Esophagus squamous epithelium (tissue), 5 donors: ENCODE data around the gene WDR59. TPM values are rescaled to one million over a fixed set of nuclear protein-coding genes. Genes with fewer than 3 reads are reported as not detected.

Experiments used
- DNase-seq: peaks from one replicate; lab custom pipeline; 2025; lab: John Stamatoyannopoulos, UW
- H3K27ac ChIP-seq, 4 donors: fragments of 200-600 bp; sonication (generic); one replicate each; pipeline ENCODE4 v1.5.1; 2016 to 2019; ENCODE audit warnings: mild to moderate bottlenecking in 1 of 4
- H3K27me3 ChIP-seq, 4 donors: fragments of 200-600 bp; sonication (generic); 1 replicate in 3 of 4; 2 replicates in 1 of 4; pipeline versions ENCODE4 v1.5.1 to v1.6.0; 2017 to 2021; ENCODE audit warnings: antibody characterized with exemption in 1 of 4
- H3K36me3 ChIP-seq, 3 donors: fragments of 200-600 bp; sonication (generic); one replicate each; pipeline ENCODE4 v1.5.1; 2016 to 2019
- H3K4me1 ChIP-seq, 3 donors: fragments of 200-600 bp; sonication (generic); one replicate each; pipeline ENCODE4 v1.5.1; 2017 to 2019
- H3K4me3 ChIP-seq, 4 donors: fragments of 200-600 bp; sonication (generic); 1 replicate in 3 of 4; 2 replicates in 1 of 4; pipeline ENCODE4 v1.5.1; 2016 to 2019; ENCODE audit warnings: mild to moderate bottlenecking in 2 of 4, moderate library complexity in 1 of 4
- H3K9me3 ChIP-seq, 3 donors: fragments of 200-600 bp; sonication (generic); one replicate each; pipeline ENCODE4 v1.5.1; 2016 to 2019
- POLR2A ChIP-seq, 4 donors: fragments of 450-650 bp; IDR thresholded peaks; one replicate each; pipeline ENCODE4 v1.6.1; 2017; ENCODE audit warnings: antibody characterized with exemption in 4 of 4, mild to moderate bottlenecking in 4 of 4, moderate library complexity in 3 of 4
- WGBS, 2 donors: methylation state at CpG; one replicate each; pipeline ENCODE4 v1.1.5; 2018; 5-methylcytosine and 5-hydroxymethylcytosine counted together
- intact Hi-C: fragments of 100-400 bp; cut with DNase I; formaldehyde crosslinking; loops from one replicate; pipeline ENCODE4 v1.15.0; 2022
- total RNA-seq, 4 donors: library from RNA; depleted of rRNA; stranded (reverse); fragments of >200 nt; gene quantifications; one replicate each; pipeline ENCODE4 v1.1.0, GENCODE V29; 2016
- TF ChIP-seq, protein P1 (sequence below), 6 experiments: fragments of 450-650 bp in 4 of 6; fragments of 200-600 bp in 2 of 6; sonication (generic) in 2 of 6; IDR thresholded peaks; one replicate each; pipeline ENCODE4 v1.5.1; 2016 to 2019; ENCODE audit warnings: antibody characterized with exemption in 6 of 6, mild to moderate bottlenecking in 4 of 6, moderate library complexity in 4 of 6
- donor health status: DM: yes; HTN: yes; CAD: no.

The WDR59 gene
- total RNA-seq, 4 donors from 2014 or later: 9.8 to 25.1 (median 22.2) TPM

DNA sequence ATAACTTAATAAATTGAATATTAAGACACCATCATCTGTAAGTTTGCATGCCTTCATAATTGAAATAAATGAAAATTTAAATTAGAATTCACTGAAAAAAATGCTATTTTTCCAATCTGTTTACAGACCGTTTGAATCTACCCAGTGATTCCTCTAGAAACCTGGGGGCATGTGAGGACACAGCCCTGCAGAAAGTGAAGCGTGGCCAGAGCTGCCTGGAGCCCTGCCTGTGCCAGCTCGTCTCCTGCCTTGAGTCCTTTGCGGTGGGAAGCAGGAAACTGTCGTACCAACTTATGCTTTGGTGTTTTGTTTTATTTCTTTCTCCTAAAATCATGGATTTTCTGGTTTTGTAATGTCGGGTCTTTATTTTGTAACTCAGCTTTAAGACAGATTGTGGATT, 142.5 kb downstream of the WDR59 start:
- Histone ChIP-seq H3K36me3 (no peaks in the 10 kb centered on the region), H3K9me3 (no peaks in the 10 kb centered on the region), H3K27ac (peak overlapping the region in 3 of 4 donors; percentile 68 to 84 (median 83)), H3K4me1 (peaks cover 3 to 50% (median 5%) of the 10 kb centered on the region in 3 donors), H3K27me3 (no peaks in the 10 kb centered on the region), H3K4me3 (no peak overlapping the region)
- DNase-seq: no peak
- WGBS, 2 donors: 31 to 33% methylated on average over 6 of the region's 6 CpGs
- intact Hi-C loops: no loop called here
- TF ChIP-seq POLR2A (IDR thresholded peaks at IDR 0.05): no peak
- TF ChIP-seq, protein P1, sequence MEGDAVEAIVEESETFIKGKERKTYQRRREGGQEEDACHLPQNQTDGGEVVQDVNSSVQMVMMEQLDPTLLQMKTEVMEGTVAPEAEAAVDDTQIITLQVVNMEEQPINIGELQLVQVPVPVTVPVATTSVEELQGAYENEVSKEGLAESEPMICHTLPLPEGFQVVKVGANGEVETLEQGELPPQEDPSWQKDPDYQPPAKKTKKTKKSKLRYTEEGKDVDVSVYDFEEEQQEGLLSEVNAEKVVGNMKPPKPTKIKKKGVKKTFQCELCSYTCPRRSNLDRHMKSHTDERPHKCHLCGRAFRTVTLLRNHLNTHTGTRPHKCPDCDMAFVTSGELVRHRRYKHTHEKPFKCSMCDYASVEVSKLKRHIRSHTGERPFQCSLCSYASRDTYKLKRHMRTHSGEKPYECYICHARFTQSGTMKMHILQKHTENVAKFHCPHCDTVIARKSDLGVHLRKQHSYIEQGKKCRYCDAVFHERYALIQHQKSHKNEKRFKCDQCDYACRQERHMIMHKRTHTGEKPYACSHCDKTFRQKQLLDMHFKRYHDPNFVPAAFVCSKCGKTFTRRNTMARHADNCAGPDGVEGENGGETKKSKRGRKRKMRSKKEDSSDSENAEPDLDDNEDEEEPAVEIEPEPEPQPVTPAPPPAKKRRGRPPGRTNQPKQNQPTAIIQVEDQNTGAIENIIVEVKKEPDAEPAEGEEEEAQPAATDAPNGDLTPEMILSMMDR (IDR thresholded peaks at IDR 0.05): no peak

DNA sequence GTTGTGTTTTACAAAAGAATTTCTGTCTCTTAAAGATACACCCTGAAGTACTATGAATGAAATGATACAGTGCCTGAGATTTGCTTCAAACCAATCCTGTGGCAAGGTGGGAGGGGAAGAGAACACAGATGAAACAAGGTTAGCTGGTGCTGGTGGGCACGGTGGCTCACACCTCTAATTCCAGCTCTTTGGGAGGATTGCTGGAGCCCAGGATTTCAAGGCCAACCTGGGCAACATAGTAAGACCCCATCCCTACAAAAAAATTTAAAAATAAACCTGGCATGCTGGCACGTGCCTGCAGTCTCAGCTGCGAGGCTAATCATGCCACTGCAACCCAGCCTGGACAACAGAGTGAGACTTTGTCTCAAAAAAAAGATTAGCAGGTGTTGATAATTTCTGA, 143.0 kb downstream of the WDR59 start:
- H3K9me3 ChIP-seq: no peaks in the 10 kb centered on the region
- WGBS, 2 donors: 43 to 49% methylated on average over 3 of the region's 3 CpGs
- H3K4me1 ChIP-seq: peaks cover 3 to 55% (median 5%) of the 10 kb centered on the region in 3 donors
- intact Hi-C loops: no loop called here
- no peak overlapping the region for H3K4me3 ChIP-seq
- peak overlapping the region in 3 of 4 donors; percentile 17 to 84 (median 83) for H3K27ac ChIP-seq
- TF ChIP-seq POLR2A (IDR thresholded peaks at IDR 0.05): no peak
- TF ChIP-seq, protein P1 (IDR thresholded peaks at IDR 0.05): no peak
- H3K27me3 ChIP-seq: no peaks in the 10 kb centered on the region
- no peak for DNase-seq
- H3K36me3 ChIP-seq: no peaks in the 10 kb centered on the region

DNA sequence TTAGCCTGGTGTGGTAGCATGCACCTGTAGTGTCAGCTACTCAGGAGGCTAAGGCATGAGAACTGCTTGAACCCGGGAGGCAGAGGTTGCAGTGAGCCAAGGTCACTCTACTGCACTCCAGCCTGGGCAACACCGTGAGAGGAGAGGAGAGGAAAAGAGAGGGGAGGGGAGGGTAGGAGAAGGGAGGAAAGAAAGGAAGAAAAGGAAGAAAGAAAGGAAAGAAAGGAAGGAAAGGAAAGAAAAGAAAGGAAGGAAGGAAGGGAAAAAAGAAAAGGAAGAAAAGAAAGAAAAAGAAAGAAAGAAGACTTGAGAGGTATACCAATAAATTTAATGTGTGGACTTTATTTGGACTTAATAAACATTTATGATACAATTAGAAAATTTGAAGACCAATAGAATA, 143.5 kb downstream of the WDR59 start:
- intact Hi-C loops: no loop called here
- Histone ChIP-seq H3K36me3 (no peaks in the 10 kb centered on the region), H3K4me3 (no peak overlapping the region), H3K9me3 (no peaks in the 10 kb centered on the region), H3K27me3 (no peaks in the 10 kb centered on the region), H3K27ac (no peak overlapping the region), H3K4me1 (peaks cover 7 to 59% (median 8%) of the 10 kb centered on the region in 3 donors)
- no peak for TF ChIP-seq POLR2A (IDR thresholded peaks at IDR 0.05)
- TF ChIP-seq, protein P1 (IDR thresholded peaks at IDR 0.05): no peak
- no peak for DNase-seq
- WGBS, 2 donors: 63 to 71% methylated on average over 2 of the region's 2 CpGs

DNA sequence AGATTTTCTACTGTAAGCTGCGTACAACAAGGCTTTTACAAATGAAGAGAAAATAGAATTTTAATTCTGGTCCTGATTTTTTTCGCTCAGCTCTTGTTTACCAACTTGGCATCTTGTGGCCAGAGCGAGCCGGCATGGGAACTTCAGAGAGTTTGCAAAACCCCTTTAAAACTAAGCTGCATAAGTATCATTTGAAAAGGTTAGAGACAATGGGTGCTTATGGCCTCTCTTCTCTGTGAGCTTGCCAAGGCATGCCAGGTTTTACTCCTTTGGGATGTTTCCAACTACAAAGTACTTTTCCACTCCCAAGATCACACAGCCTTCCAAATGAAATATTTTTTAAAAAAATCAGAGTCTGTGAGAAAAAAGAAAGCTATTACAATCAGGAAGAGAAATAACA, 147.9 kb downstream of the WDR59 start:
- no peaks in the 10 kb centered on the region for H3K36me3 ChIP-seq
- H3K27ac ChIP-seq: peak overlapping the region in 3 of 4 donors; percentile 21 to 77 (median 76)
- H3K9me3 ChIP-seq: no peaks in the 10 kb centered on the region
- WGBS, 2 donors: 31 to 48% methylated on average over 4 of the region's 4 CpGs
- no peak for DNase-seq
- TF ChIP-seq, protein P1 (IDR thresholded peaks at IDR 0.05): no peak
- TF ChIP-seq POLR2A (IDR thresholded peaks at IDR 0.05): no peak
- no peaks in the 10 kb centered on the region for H3K27me3 ChIP-seq
- no peak overlapping the region for H3K4me3 ChIP-seq
- intact Hi-C loops: no loop called here
- H3K4me1 ChIP-seq: peaks cover 9 to 52% (median 11%) of the 10 kb centered on the region in 3 donors

DNA sequence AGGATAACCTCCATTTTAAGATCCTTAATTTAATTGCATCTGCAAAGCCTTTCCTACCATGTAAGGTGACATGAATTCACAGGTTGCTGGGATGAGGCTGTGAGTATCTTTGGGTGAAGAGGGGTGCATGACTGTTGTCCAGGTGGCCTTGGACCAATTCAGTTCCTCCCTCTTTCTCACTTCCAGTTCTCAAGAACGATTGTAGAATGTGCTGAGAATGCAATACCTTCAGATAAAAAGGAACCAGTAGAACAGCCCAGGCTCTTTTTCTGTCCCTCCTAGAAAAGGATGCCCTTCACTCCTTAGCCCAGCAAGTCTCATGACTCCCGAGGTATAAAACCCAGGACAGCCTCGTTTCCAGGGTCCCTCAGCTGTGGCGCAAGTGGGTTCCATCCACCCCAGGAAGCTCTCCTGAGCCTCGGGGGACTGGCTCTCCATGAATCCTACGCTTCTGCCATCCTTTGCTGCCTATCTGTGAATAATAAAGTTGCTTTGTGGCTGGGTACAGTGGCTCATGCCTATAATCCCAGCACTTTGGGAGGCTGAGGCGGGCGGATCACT, 148.7 kb downstream of the WDR59 start:
- DNase-seq: no peak
- Histone ChIP-seq H3K4me1 (peaks cover 13 to 52% (median 17%) of the 10 kb centered on the region in 3 donors), H3K27ac (peak overlapping the region in 3 of 4 donors; percentile 21 to 77 (median 76)), H3K27me3 (no peaks in the 10 kb centered on the region), H3K36me3 (no peaks in the 10 kb centered on the region), H3K9me3 (no peaks in the 10 kb centered on the region), H3K4me3 (no peak overlapping the region)
- 50 to 56% methylated on average over 4 to 5 of the region's 8 CpGs for WGBS, 2 donors
- TF ChIP-seq, protein P1 (IDR thresholded peaks at IDR 0.05): no peak
- no peak for TF ChIP-seq POLR2A (IDR thresholded peaks at IDR 0.05)
- intact Hi-C loops: no loop called here
